NB4 (cell line): ENCODE results near the gene DACT3.

Experiments used
- DNase-seq: peaks from one replicate; pipeline ENCODE4 v3.0.0; 2010; ENCODE audit warnings: low read depth
- H3K4me3 ChIP-seq: one replicate; pipeline ENCODE4 v1.5.1; 2011; ENCODE audit warnings: mild to moderate bottlenecking, low read depth, low read length, moderate library complexity
- MYC ChIP-seq: IDR thresholded peaks from 2 replicates; pipeline ENCODE4 v1.6.1; 2011; ENCODE audit warnings: low read depth, low read length
- POLR2A ChIP-seq: IDR thresholded peaks from 2 replicates; pipeline ENCODE4 v1.6.1; 2011; ENCODE audit warnings: mild to moderate bottlenecking; ENCODE audit not compliant: insufficient read length; ENCODE audit errors: extremely low read depth
- TF ChIP-seq, protein P1 (sequence below): IDR thresholded peaks from one replicate; pipeline ENCODE4 v1.5.1; 2012; ENCODE audit warnings: low read depth, low read length
- TF ChIP-seq, protein P2 (sequence below): IDR thresholded peaks from 2 replicates; pipeline ENCODE4 v1.6.1; 2011; ENCODE audit warnings: low read depth, low read length

The DACT3 gene

DNA sequence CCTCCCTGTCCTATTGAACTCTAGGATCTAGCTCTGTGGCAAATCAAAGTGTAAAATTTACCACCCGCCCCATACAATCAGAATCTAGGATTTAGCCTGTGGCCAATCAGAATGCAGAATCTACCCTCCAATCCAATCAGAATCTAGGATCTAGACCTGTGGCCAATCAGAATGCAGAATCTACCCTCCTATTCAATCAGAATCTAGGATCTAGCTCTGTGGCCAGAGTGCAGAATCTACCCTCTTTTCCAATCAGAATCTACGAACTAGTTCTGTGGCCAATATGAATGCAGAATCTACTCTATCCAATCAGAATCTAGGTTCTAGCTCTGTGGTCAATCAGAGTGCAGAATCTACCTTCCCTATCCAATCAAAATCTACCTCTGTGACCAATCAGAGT is 30.1 kb upstream of the DACT3 start:
- DNase-seq, result no peak
- no peak overlapping the region for H3K4me3 ChIP-seq
- TF ChIP-seq POLR2A (no peak), MYC (no peak)
- TF ChIP-seq, protein P1, sequence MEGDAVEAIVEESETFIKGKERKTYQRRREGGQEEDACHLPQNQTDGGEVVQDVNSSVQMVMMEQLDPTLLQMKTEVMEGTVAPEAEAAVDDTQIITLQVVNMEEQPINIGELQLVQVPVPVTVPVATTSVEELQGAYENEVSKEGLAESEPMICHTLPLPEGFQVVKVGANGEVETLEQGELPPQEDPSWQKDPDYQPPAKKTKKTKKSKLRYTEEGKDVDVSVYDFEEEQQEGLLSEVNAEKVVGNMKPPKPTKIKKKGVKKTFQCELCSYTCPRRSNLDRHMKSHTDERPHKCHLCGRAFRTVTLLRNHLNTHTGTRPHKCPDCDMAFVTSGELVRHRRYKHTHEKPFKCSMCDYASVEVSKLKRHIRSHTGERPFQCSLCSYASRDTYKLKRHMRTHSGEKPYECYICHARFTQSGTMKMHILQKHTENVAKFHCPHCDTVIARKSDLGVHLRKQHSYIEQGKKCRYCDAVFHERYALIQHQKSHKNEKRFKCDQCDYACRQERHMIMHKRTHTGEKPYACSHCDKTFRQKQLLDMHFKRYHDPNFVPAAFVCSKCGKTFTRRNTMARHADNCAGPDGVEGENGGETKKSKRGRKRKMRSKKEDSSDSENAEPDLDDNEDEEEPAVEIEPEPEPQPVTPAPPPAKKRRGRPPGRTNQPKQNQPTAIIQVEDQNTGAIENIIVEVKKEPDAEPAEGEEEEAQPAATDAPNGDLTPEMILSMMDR, result no peak
- TF ChIP-seq, protein P2, sequence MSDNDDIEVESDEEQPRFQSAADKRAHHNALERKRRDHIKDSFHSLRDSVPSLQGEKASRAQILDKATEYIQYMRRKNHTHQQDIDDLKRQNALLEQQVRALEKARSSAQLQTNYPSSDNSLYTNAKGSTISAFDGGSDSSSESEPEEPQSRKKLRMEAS, result no peak

DNA sequence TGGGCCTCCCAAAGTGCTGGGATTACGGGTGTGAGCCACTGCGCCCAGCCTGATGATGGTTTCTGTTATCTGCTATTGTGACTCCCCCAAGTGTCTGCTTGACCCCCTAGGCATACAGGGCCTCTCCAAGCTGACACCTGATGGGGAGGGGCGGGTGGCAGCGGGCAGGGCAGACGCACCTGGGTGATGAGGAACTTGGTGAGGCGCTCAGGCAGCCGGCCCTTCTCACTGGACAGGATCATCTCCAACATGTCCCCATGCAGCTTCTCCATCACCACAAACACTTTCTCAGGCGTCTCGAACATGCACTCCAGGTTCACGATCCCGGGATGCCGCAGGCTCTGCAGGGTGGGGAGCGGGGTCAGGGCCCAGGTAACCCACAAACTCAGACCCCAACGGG is 28.4 kb upstream of the DACT3 start:
- TF ChIP-seq POLR2A (no peak), MYC (no peak)
- TF ChIP-seq, protein P1, result no peak
- TF ChIP-seq, protein P2, result no peak
- no peak overlapping the region for H3K4me3 ChIP-seq
- DNase-seq, result no peak

DNA sequence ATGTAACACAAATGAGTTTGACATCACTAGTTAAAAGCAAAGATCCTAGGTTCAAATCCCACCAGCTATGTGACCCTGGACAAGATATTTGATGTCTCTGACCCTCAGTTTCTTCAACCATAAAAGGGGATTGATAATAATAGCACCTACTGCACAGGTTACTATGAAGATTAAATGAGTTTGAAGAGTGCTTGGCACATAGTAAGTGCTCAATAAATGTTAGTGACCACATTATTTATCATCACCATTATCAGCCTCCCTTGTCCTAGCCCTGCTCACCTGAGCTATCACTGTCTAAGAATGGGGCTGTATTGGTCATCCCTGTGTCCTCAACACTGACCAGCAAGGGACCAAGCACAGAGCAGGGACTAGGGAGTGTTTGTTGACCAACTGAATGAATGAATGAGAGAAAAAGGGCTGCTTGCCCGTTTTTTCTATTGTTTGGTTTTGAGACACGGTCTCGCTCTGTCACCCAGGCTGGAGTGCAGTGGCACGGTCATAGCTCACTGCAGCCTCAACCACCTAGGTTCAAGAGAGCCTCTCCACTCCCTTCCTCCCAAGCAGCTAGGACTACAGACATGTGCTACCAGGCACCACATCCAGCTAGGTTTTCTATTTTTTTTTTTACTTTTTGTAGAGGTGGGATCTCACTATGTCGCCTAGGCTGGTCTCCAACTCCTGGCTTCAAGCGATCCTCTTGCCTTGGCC is 26.6 kb upstream of the DACT3 start:
- H3K4me3 ChIP-seq, result no peak overlapping the region
- TF ChIP-seq POLR2A (no peak), MYC (no peak)
- TF ChIP-seq, protein P2, result no peak
- TF ChIP-seq, protein P1, result no peak
- no peak for DNase-seq

DNA sequence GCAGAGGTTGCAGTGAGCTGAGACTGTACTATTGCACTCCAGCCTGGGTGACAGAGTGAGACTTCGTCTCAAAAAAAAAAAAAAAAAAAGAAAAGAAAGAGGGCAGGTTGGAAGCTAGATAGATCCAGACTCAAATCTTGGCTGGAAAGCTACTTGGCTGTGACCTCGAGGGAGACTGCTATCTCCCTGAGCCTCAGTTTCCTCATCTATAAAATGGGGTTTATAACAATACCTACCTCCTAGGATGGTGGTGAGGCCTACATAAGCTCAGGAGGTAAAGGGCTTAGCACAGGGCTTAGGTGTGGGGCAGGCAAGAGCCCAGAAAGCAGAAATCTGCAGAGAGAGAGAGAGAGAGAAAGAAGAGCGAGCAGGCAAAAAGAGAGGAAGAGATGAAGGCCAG is 24.2 kb upstream of the DACT3 start:
- TF ChIP-seq, protein P1, result no peak
- TF ChIP-seq POLR2A (no peak), MYC (no peak)
- TF ChIP-seq, protein P2, result no peak
- H3K4me3 ChIP-seq, result no peak overlapping the region
- no peak for DNase-seq

DNA sequence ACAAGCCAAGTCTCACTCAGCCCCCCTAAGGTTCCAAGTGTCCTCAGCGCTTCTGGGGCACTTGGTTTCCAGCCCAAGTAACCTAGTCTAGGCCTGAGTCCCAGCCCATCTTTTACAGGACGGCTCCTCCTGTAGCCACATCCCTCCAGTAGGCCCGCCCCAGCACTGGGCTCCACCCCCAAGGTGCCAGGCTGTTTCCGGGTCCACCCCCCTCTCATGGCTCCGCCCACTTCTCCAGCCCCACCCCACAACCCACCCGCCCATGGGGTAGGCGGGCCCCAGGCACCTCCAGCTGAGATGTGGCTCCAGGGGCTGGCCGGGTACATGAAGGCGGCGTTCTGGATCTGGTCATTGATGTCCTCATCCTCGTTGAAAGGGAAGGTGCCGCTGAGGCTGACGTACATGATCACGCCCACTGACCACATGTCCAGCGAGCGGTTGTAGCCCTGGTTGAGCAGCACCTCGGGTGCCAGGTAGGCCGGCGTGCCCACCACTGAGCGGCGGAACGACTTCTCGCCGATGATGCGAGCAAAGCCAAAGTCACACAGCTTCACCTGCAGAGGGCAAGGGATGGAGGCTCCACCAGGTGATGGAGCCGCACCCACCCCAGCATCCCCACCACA is 17.2 kb upstream of the DACT3 start:
- peak; percentile 77 for DNase-seq

More for the DNA sequence above, 17.2 kb upstream of the DACT3 start:
- H3K4me3 ChIP-seq, result no peak overlapping the region
- no peak for TF ChIP-seq POLR2A
- TF ChIP-seq, protein P1, result no peak
- TF ChIP-seq, protein P2, result no peak
- no peak for TF ChIP-seq MYC
